Measurements from ENCODE around the gene NEK7.
"Not testable (repeated sequence)": the region's sequence is repeated elsewhere in the genome, so short reads cannot be mapped to it uniquely, and the experiment has no call there.

NEK7 gene

DNA sequence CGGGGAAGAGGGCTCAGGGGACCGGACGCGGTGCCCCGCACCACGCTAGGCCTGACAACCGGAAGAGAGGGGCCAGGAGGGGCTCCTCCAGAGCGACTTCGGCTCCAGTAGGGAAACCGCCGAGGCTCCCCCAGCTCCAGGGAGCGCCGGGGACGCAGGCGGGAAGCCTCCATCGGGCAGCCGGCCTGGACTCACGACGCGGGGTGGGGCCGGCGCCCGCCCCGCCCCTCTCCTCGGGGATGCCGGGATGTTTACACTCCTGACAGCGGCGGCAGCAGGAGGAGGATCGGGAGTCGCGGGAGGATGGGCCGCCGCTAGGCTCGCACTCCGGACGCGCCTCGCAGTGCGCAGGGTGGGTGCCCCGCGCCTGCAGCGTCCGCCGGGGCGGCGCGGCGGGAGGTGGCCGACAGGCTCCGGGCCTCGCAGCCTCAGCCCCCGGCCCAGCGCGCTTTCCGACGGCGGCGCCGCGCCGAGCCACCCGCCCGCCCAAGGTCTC lies at the start of gene NEK7:
Gene NEK7 (plus strand): TSS at position 254 of the 496 bp plus-strand sequence. CDS start 75,583 bp downstream, outside the sequence.
- DNase-seq (ENCODE audit: low read depth, low spot score), result no peak

DNA sequence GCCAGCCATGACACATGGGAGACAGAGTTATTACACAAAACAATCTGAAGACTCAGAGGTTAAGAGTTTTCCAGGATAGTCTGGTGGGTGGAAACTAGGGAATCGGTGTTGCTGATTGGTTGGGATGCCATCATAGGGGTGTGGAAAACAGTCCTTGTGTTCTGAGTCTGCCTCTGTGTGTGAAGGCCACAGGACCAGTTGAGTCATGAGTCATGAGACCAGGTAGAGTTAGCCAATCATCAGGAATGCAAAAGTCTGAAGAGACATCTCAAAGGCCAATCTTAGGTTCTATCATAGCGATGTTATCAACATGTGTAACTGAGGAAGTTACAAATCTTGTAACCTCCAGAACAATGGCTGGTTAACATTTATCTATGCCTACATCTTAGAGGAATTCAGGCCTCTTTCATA lies 49.7 kb upstream of the NEK7 start:
- no peak for DNase-seq (ENCODE audit: low read depth, low spot score)

DNA sequence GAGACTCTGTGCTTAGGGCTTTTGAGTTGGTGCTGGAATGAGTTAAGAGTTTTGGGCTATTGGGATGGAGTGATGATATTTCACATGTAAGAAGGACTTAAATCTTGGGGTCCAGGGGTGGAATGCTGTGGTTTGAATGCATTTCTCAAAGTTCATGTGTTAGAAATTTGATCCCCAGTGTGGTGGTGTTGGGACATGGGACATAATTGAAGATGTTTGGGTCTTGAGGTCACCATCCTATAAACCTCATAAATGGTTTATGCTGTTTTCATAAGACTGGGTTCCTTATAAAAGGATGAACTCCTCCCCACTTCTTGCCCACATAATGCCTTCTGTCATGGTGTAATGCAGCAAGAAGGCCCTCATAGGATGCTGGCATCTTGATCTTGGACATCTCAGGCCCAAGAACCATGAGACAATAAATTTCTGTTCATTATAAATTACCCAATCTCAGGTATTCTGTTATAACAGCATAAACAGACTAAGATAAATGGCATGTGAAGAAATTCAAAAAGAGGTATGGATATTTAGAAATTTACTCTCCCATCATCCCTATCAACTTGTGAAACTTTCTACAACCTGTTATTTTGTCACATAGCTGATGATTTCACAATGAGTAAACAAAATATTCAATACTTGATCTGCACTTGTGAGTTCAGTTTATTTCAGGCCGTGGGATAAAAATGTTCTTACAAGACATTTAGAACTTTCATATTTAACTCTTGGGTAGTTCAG lies 48.0 kb upstream of the NEK7 start:
- no peak for DNase-seq (ENCODE audit: low read depth, low spot score)

DNA sequence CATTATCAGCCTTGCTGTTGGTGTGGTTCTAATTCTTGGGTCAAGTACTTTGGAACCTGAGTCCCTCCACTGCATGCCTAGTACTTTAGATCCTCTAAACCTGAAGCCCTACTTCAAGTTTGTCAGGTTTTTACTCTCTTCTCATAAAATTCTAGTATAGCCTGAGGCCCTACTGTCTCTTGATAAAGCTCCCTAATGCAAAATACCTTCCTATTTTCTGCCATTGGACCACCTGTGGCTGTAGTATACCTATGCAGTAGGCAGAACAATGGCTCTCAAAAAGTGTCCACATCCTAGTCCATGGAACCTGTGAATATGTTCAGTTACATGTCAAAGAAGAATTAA lies 47.5 kb upstream of the NEK7 start:
- no peak for DNase-seq (ENCODE audit: low read depth, low spot score)

DNA sequence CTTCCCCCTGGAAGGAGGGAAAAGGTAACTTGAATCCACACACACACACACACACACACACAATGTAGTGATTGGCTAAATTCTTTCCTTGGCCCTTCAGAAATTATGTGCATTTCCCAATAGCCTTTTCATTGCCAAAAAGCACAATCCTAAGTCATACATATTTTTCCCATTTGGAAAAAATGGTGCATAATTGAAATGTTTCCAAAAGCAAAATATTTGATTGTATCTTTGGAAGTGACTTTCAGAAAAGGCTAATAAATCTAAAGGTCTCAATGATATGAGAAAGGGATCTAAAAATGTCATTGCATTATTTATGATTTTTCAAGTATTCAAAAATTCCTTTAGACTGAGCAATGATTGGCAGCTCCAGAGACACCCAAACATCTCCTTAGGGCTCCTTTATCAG lies 43.5 kb upstream of the NEK7 start:
- DNase-seq (ENCODE audit: low read depth, low spot score), result no peak

DNA sequence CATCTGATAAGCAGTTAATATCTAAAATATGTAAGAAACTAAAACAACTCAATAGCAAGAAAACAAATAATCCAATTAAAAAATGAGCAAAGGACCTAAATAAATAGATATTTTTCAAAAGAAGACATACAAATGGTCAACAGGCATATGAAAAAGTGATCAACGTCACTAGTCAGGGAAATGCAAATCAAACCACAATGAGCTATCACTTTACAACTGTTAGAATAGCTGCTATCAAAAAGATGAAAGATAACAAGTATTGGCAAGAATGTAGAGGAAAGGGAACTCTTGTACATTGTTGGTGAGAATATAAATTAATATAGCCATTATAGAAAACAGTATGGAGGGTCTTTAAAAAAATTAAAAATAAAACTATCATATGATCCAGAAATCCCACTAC lies 40.7 kb upstream of the NEK7 start:
- DNase-seq (ENCODE audit: low read depth, low spot score), result no peak

DNA sequence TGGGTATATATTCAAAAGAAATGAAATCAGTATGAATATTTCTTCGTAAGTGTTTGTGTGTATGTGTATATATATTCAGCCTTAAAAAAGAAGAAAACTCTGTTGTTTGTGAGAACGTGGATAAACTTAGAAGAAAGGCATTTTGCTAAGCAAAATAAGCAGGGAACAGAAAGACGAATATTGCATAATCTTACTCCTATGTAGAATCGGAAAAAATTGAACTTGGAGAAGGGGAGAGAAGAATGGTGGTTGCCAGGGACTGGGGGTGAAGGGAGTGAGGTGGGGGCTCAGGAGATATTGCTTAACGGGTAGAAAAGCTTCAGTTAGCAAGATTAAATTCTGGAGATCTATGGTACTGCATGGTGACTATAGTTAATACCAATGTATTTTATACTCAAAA lies 40.3 kb upstream of the NEK7 start:
- DNase-seq (ENCODE audit: low read depth, low spot score), result no peak

DNA sequence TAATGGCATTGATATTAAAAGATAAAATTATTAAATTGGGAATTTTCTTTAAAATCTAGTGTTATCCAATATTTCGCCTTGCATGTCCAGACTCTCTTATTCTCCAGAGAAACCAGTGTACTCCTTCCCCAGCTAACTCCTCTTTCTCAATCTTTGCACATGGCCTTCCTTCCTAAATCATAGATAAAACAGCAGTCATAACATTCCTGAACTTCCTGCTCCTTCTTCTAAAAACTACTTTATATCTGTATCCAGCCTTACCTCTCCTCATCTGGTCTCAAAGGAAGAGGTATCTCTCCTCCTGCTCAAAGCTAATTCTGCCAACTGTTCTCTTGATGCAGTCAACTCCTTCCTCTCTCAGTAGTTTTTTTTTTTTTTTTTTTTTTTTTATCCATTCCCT lies 39.5 kb upstream of the NEK7 start:
- DNase-seq (ENCODE audit: low read depth, low spot score), result no peak

DNA sequence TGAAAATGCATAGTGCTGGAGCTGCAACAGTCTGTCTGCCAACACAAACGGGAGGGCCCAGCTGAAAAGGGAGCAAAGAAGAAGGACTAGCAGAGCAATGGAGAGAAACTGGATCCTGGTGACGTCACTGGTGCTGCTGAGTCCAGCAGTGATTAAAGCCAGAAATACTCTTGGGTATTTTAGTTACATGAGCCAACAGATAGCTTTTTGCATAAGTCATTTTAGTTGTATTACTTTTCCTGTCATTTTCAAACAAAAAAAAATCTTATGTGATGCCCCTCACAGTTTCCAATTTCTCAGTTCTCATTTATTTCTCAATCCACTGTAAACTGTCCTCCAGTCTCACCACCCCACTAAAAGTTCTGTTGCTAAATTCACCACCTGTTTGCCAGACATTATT lies 38.7 kb upstream of the NEK7 start:
- no peak for DNase-seq (ENCODE audit: low read depth, low spot score)

DNA sequence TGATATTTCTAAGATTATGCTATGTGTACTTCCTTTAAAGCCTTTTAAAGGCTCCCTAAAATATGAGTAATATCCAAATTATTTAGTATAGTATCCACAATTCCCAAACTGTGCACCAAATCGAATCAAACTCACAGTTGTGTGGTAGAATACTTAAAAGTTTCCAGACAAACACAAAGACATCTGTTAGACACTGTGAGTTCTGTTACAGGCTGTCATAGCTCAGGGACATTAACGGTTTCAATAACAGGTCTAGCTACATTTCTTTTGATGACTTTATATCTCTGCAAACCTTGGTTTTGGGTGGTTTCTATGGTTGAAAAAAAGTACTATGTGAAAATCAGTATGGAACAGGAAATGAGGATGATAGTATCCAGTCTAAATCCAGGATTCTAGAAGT lies 36.9 kb upstream of the NEK7 start:
- DNase-seq (ENCODE audit: low read depth, low spot score), result no peak

DNA sequence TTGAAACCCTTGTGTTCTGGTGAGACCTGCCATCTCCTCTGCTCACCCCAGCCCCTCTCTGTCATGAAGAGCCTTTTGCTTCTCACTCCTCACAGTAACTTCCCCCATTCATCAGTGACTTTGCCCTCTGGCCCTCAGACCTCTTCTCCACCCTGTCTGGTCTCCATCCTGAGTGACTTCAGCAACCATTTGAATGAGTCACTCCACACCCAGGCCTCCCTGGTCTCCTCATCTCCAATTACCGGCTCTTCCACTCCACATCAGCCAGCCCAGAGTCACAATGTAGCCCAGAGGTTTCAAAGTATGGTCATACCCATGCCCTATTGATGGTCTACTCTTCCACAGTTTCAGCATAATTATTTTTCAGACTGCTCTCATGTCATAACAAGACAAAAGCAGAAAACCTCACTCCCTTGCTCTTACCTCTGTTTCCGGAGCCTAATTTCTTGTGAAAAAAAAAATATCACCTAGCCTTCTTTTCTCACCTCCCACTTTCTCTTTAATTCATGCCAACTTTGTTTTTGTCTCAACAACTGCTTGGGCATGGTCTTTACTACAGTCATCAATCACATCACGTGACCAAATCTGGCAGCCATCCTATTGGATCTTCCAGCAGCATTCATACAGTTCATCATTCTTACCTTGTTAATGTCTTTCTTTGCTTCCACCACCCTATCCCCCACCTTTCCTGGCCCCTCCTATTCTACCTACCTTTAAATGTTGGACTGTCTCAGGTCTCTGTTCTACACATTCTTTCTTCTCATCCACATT lies 35.6 kb upstream of the NEK7 start:
- DNase-seq (ENCODE audit: low read depth, low spot score), result no peak

DNA sequence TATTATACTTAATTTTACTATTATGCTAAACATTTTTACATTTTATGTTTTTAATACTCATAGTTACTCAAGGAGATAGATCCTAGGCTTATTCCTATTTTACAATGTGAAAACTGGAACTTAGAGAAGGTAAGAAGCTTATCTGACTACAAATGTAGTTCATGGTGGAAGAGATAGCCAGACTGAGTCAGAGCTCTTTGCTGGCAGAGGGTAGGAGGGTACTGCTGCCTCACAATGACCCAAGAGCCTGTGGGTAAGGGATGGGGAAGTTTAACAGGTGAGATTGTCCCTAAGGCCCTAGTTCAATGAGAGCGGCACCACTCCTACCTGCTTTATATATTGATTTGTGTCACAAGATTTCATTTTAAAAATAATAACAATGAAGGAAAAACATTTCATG lies 34.1 kb upstream of the NEK7 start:
- no peak for DNase-seq (ENCODE audit: low read depth, low spot score)

DNA sequence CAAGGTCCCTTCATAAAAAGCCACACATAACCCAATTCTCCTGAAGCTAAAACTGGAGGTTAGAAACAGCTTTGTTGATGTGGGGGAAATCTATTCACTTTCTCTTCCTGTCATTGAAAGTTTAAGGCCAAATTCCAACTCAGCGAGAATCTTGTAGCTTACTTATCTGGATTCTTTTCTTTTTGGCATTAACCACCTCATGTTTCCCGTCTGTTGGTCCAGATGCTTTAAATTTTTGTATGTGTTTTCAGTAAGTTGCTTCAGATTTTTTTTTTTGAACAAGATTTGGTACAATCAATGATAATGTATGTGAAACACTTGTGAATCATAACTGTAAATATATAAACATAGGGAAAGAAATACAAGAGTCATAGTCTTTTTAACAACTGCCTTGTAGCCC lies 33.7 kb upstream of the NEK7 start:
- no peak for DNase-seq (ENCODE audit: low read depth, low spot score)

DNA sequence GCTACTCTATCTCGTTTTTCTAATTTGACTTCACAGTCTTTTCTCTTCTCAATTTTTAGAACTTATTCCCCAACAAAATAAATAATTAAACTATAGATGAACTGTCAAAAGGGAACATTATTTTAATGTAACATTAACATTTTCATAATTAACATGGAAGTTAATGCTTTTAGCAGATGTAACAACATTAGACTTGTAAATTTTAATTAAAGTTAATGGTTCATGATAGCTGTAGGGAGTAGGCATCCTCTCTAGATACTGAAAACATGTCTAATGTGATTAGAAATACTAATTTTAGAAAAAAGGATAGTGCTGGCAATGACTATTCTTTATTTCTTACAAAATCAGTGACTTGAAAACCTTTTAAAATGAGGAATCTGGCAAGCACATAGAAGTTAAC lies 32.1 kb upstream of the NEK7 start:
- no peak for DNase-seq (ENCODE audit: low read depth, low spot score)

DNA sequence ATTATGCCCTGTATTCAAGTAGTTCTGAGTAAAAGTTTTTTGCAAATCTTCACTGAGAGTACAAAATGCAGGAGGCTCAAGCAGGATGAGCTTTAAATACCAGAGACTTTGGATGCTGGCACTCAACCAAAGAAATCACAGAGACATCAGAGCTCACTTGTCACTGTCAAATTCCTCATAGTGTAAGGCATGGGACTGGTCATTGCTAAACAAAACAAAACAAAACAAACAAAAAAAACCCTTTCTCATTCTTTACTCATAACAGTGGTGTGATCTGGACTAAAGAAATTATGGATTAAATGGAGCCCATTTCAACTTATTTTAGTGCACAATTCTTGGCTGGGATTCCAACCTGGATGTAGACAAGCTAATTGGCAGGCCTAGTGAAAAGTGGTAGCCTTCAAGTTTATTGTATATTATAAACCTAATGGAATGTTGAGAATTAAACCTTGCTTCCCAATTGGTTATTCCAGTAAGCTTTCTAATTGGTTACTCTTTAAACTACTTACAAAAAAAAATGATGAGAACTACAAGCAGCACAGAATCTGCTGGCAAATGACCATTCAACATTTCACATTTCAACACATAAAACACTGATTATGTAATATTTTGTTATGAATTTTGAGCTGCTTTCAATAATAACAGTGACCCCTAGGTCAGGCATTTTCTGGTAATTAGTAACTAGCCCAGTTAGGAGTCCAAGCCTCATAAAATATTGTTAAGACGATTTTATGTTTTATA lies 30.6 kb upstream of the NEK7 start:
- no peak for DNase-seq (ENCODE audit: low read depth, low spot score)

DNA sequence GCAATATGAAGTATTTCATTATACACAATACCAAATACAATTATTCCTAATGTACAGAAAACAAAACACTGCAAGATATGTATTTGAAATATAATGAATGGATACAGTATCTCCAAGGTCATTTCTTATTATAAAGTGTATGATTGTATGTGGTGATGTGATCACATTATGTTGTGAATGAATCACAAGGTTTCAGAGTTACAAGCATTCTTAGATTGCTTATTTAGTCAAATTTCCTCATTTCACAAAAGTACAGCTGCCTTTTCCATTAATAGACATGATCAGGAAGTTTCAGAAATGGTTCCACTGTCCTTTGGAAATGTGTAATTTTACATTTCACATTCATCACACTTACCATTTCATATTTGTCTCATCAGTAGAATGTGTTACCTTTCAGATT lies 28.3 kb upstream of the NEK7 start:
- DNase-seq (ENCODE audit: low read depth, low spot score), result no peak

DNA sequence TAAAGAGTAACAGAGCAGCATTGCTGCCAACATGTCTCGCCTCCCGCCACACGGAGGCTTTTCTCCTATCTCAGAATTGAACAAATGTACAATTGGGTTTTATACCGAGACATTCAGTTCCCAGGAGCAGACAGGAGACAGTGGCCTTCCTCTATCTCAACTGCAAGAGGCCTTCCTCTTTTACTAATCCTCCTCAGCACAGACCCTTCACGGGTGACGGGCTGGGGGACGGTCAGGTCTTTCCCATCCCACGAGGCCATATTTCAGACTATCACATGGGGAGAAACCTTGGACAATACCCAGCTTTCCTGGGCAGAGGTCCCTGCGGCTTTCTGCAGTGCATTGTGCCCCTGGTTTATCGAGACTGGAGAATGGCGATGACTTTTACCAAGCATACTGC lies 26.7 kb upstream of the NEK7 start:
- DNase-seq (ENCODE audit: low read depth, low spot score), result not testable (repeated sequence)

DNA sequence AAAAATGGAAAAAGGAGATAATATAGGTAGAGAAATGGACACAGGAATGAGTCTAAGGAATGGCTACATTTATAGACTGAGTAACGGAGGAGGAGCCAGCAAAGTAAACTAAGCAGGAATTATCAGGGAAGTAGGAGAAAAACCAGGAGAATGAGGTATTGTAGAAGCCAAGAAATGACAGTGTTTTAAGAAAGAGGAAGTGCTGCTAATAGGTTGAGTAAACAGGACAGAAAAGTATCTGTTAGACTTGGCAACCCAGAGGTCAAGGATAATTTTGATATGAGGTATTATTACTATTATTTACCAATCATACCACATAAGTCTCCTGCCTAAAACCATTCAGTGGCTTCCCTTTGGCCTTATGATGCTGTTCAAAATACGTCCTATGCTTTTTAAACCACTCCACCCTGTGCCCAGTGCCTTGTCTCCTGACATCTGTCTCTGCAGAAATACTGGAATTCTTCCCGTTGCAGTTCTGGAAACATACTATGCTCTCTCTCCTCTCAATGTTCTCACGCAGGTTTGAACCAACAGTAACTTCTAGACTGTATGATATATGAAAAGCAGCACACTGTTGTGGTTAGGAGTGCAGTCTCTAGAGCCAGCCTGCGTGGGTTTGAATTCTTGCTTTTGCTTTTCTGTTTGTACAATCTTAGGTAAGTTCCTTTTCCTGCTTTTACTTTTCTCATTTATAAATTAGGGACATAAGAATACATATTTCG lies 24.6 kb upstream of the NEK7 start:
- DNase-seq (ENCODE audit: low read depth, low spot score), result no peak

DNA sequence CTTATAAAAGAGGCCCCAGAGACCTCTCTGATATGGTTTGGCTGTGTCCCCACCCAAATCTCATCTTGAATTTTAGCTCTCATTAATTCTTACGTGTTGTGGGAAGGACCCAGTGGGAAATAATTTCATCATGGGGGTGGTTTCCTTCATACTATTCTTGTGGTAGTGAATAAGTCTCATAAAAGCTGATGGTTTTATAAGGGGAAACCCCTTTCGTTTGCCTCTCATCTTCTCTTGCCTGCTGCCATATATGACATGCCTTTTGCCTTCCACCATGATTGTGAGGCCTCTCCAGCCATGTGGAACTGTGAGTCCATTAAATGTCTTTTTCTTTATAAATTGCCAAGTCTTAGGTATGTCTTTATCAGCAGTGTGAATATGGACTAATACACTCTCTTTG lies 22.5 kb upstream of the NEK7 start:
- no peak for DNase-seq (ENCODE audit: low read depth, low spot score)

DNA sequence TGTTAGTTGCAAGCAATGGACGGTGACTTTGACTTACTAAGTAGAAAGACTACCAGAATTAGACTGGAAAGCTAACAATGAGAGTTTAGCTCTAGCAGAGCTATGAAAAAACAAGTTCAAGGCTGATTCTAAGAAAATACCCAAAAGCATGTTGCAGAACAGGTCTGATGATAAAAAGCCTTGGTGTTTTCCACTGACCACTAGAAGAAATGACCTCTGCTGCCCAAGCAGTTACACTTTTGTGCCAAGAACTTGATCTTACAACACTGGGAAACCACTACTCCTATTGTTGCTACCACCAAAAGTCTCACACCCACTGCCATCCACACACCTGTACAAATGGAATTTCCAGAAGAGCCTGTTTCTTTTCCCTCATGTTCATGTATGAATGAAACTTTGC lies 21.4 kb upstream of the NEK7 start:
- no peak for DNase-seq (ENCODE audit: low read depth, low spot score)

DNA sequence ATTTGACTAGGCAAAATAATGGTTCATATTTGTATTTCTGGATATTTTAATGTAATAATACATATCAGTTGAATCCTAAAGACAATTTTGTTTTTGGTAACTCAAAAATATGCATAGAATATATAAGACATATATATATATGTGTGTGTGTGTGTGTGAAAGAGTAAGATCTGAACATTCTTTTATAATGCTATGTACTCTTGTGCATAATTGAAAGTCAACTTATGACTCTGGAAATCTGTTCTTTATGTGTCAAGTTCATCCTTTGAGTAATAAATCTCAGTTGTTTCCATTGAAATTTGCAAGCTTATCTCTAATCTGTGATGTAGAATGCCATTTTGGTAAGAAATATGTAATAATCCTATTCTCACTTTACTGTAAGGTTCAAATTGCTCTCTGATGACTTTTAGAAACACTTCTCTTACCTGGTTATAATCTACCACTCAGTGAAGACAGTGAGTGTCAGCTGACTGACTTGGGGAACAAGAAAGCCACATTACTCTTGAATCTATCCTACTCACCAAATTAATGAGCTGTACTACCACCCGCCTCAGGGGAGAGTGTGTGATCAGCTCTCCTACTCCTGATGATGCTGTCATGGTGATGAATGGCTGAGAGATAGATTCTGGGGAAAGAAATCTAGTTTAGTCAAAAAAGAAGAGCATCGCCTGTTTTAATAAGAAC lies 15.0 kb upstream of the NEK7 start:
- no peak for DNase-seq (ENCODE audit: low read depth, low spot score)
